Islet of Langerhans (tissue), 1 donor: ENCODE measurements around the gene MTRR.
A peak's percentile ranks its signal among the peaks of the same experiment; 100 is the strongest.

Experiments
- FAIRE-seq: peaks from one replicate; lab custom pipeline; 2011; peaks lifted over from hg19 to GRCh38; lab: Jason Lieb, UNC

Gene MTRR

GRCh38 chr5:7868773-7869473, at the start of gene MTRR, which contains the start of gene FASTKD3:
MTRR (plus strand) TSS chr5:7869148; CDS start chr5:7870795, 1,647 bp downstream.
FASTKD3 (minus strand) TSS chr5:7869031; CDS start chr5:7868083, 948 bp downstream.
- no peak for FAIRE-seq

DNA sequence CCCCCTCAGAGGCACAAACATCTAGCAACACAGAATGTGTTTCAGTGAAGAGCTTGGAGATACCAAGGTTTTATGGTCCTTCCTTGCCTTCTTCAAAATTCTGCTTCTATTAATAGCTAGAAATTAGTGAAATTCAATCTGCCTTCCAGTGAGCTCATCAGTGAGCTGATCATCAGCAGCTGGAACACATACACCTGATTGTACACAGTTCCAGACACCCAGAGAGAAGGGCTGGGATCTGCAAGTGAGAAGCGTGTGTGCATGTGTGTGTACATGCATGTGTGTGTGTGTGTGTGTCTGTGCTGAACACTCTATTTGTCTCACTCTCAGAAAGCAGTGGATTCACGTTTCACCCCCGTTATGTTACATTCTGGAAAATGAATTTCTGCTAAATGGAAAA, 46.5 kb upstream of the MTRR start:
- no peak for FAIRE-seq

- no peak for FAIRE-seq
These were observed 45.4 kb upstream of the MTRR start for GRCh38 chr5:7823594-7823993.

- FAIRE-seq, result no peak
These were observed 44.0 kb upstream of the MTRR start for GRCh38 chr5:7824995-7825394.

- FAIRE-seq, result no peak
These were observed 43.3 kb upstream of the MTRR start for GRCh38 chr5:7825630-7826029.

GRCh38 chr5:7827610-7828009, 41.3 kb upstream of the MTRR start:
- FAIRE-seq, result no peak

DNA sequence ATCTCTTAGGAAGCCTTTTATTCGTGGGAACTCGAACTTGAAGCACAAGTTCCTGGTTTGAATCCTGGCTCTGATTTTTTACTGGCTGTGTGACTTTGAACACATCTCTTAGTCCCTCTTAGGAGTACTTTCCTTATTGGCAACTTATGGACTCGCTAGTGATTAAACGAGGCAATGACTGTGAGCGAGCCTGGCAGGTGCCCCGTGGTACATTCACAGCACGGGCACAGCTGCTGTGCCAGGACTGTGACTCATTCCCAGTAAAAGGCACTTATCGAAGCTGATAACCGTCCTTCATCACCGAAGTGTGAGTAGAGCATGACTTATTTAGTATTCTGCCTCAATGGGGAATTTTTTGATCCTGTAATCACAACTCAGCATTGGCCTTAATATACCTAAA, 40.7 kb upstream of the MTRR start:
- FAIRE-seq, result no peak

GRCh38 chr5:7834982-7835381, 34.0 kb upstream of the MTRR start:
- FAIRE-seq, result no peak

DNA sequence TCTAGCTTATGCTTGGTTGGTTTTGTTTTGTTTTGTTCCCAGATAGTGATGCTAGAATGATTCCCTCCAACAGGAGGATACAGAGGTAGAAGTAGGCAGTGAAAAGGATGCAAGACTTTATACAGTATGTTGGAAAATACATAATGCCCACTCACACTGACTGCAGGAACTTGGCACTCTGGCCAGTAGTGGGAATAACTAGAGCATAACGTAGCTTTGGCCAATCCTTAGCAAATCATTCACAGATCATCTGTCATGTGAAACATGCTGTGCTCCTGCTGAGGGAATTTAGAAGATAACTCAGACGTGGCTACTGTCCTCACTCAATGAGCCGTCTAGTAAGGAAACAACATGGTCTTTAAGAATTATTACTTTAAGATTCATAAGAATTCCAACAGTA, 31.5 kb upstream of the MTRR start:
- no peak for FAIRE-seq

- FAIRE-seq, result no peak
These were observed 26.4 kb upstream of the MTRR start for GRCh38 chr5:7842531-7842930.

- no peak for FAIRE-seq
These were observed 24.0 kb upstream of the MTRR start for GRCh38 chr5:7844901-7845300.

DNA sequence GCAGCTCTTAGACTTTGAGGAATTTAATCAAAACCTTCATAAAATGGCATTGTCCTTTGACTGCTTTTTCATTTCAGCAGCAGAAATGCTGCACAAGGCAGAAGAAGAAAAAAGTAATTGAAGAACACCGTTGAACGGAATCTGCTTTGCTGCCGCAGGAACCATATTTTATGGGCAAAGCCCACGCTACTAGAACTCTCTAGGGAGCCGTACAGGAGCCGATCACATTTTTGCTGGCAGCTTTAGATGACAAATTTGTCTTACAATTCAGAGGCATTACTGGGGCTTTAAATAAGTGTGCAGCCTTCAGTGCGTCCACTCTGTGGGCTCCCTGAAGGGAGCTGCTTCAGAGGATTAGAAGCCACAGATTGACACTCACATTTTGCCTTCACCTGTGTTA, 23.4 kb upstream of the MTRR start:
- no peak for FAIRE-seq

DNA sequence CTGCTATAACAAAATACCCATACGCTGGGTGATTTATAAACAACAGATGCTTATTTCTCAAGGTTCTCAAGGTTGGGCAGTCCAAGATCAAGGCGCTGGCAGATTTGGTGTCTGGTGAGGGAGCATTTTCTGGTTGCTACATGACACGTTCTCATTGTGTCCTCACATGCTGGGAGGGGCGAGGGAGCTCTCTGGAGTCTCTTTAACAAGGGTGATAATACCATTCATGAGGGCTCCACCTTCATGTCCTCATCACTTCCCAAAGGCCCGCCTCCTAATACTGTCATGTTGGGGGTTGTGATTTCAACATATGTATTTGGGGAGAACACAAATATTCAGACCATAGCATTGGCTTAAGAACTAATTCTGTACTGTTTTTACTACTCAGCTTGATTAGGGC, 22.6 kb upstream of the MTRR start:
- no peak for FAIRE-seq

- FAIRE-seq, result no peak
These were observed 20.7 kb upstream of the MTRR start for GRCh38 chr5:7848296-7848695.

GRCh38 chr5:7849681-7850394, 19.1 kb upstream of the MTRR start:
- FAIRE-seq, result no peak

GRCh38 chr5:7850395-7851239, 18.3 kb upstream of the MTRR start, which contains the start of gene CFAP90:
CFAP90 (minus strand) TSS chr5:7851133; CDS start chr5:7851021, 112 bp downstream.
- FAIRE-seq, result no peak

DNA sequence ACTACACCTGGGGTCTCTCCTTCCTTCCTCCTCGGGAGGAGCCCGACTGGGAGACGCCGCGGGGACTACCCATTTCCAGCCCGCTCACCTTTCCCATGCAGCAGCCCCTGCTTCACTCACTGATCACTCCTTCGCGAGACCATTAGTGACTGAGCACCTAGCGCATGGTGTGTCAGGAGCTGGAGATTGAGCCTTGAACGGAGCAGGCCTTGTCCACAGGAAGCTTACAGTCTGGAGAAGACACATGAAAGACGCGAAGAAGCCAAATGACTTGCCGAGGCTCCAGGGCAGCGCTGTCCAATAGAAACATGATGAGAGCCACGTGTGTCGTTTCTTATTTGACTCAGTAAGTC, 17.7 kb upstream of the MTRR start:
- FAIRE-seq, result no peak

DNA sequence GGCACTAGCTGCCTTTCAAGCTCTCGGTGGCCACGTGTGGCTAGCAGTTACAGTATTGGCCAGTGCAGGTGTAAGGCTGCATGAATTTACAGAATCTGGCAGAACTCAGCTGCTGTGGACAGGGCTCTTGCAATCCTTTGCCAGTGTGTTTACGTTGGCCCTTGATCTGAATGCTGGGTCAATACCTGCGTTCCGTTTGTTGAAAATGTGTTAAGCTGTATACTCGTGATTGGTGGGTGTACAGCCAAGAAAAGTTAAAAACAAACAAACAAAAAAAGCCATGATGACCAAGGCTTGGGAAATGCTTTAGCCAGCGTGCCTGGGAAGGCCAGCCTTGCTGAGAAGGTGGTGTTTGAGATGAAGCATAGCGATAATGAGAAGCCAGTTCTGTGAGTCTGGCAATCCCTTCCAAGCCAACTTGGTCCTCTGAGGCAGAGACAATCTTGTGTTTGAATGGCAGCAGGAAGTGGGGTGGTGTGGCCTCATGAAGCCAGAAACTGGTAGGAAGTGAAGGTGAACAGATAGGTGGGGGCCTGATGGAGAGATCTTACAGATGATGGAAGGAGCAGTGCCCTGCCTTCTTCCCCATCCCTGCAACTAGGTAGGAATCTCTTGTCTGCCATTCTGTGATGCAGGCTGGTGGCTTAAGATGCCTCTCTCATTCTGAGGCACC, 17.2 kb upstream of the MTRR start:
- no peak for FAIRE-seq

- FAIRE-seq, result no peak
These were observed 16.4 kb upstream of the MTRR start for GRCh38 chr5:7852542-7852941.

DNA sequence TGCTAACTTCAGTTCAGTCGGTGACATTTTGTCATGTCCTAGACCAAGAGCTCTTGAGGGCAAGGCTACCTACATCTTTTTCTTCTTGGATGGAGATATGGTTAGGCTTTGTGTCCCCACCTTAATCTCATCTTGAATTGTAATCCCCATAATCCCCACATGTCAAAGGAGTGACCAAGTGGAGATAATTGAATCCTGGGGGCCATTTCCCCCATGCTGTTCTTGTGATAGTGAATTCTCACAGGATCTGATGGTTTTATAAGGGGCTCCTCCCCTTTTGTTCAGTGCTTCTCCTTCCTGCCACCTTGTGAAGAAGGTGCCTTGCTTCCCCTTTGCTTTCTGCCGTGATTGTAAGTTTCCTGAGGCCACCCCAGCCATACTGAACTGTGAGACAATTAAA, 16.0 kb upstream of the MTRR start:
- no peak for FAIRE-seq

DNA sequence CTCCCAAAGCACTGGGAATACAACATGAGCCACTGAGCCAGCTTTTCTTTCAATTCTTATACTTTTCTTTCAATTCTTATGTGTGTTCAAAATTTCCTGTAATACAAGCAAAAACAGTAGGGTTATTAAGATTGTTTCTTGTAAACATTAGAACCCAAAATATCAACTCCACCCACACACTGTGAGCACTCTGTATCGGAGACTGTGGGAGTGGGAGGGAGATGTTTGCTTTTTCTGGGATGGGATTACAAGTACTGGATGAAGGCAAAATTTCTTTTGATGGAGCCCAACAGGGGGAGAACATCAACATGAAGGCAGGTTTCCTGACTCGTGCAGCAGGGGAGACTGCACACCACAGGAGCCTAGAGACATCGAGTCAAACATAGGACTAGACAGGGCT, 13.3 kb upstream of the MTRR start:
- FAIRE-seq, result no peak

- peak; percentile 96 for FAIRE-seq
These were observed 12.1 kb upstream of the MTRR start for GRCh38 chr5:7856855-7857254.
